ENCODE data around the gene CPOX. TPM values are rescaled to one million over a fixed set of nuclear protein-coding genes. Genes with fewer than 3 reads are reported as not detected.

CPOX gene
- total RNA-seq, 1 experiment from 2014 or later: 24.7 TPM

- no peak overlapping the region for H3K4me3 Mint-ChIP-seq
- H4K8ac ChIP-seq (replicated peaks; ENCODE audit: insufficient read length, low read depth, low read length): no peak overlapping the region
- H3K4me1 Mint-ChIP-seq: peaks cover 4 to 5% of the 10 kb centered on the region in 2 experiments; a peak in 3 of 4 replicates
- H2BK12ac ChIP-seq (ENCODE audit: insufficient read length, low read depth, low read length): no peak overlapping the region
- H2AFZ ChIP-seq (ENCODE audit: low read length): no peak overlapping the region
- H3K27me3 ChIP-seq (ENCODE audit: insufficient read depth, low read length): no peaks in the 10 kb centered on the region
- H3K9ac ChIP-seq (ENCODE audit: extremely low read depth, insufficient read length, low read length): no peak overlapping the region
- no peak overlapping the region for H3K4me2 ChIP-seq (ENCODE audit: insufficient read depth, insufficient read length, low read length)
- H4K91ac ChIP-seq (ENCODE audit: insufficient read length, low read depth, low read length): no peak overlapping the region
- no peaks in the 10 kb centered on the region for H3K9me3 ChIP-seq (ENCODE audit: control insufficient read depth, low read depth, low read length)
- no CpG with 5 or more reads among the region's 8 CpGs for WGBS (ENCODE audit: extremely low coverage, insufficient read length, low lambda C conversion rate)
- H3K4me1 ChIP-seq (ENCODE audit: insufficient read depth, low read length): no peaks in the 10 kb centered on the region
- H3K36me3 Mint-ChIP-seq (ENCODE audit: insufficient read depth in 1 of 3, low read depth in 3 of 3): peaks cover 17 to 66% (median 59%) of the 10 kb centered on the region in 3 experiments; a peak in 6 of 7 replicates
- no peak overlapping the region for H2BK15ac ChIP-seq (ENCODE audit: low read depth, low read length)
- H2BK20ac ChIP-seq (ENCODE audit: low read depth, low read length, poor library complexity, severe bottlenecking): no peak overlapping the region
- H3K27ac ChIP-seq (ENCODE audit: insufficient read length, low read depth, low read length): no peak overlapping the region
- H3K23ac ChIP-seq (ENCODE audit: insufficient read length, low read depth, low read length): no peak overlapping the region
- no peak overlapping the region for H3K4ac ChIP-seq (ENCODE audit: low read depth, low read length)
- DNase-seq: no peak
- no peak overlapping the region for H3T11ph ChIP-seq (ENCODE audit: low read length)
- H3K27ac Mint-ChIP-seq: no peak overlapping the region
- no peaks in the 10 kb centered on the region for H3K27me3 Mint-ChIP-seq (ENCODE audit: low read depth)
- H3K9me3 Mint-ChIP-seq: no peaks in the 10 kb centered on the region
- H3K14ac ChIP-seq (ENCODE audit: insufficient read depth, low read length): no peak overlapping the region
- no peak for TF ChIP-seq CTCF (conservative IDR thresholded peaks at IDR 0.05)
- no peak overlapping the region for H3K56ac ChIP-seq (ENCODE audit: insufficient read length, low read depth, low read length)
- no peak overlapping the region for H2AK5ac ChIP-seq (ENCODE audit: insufficient read length, low read length)
- no peaks in the 10 kb centered on the region for H3K79me2 ChIP-seq (ENCODE audit: insufficient read depth, low read length)
- no peaks in the 10 kb centered on the region for H3K23me2 ChIP-seq (ENCODE audit: insufficient read length, low read depth, low read length, poor library complexity, severe bottlenecking)
- H3K18ac ChIP-seq (ENCODE audit: insufficient read length, low read depth, low read length): no peak overlapping the region
- no peak overlapping the region for H4K5ac ChIP-seq (ENCODE audit: insufficient read length, low read depth, low read length)
- H3K79me1 ChIP-seq (ENCODE audit: insufficient read depth, low read depth, low read length, poor library complexity, severe bottlenecking): peaks cover 2% of the 10 kb centered on the region
- no peak overlapping the region for H2BK120ac ChIP-seq (ENCODE audit: low read depth, low read length, poor library complexity, severe bottlenecking)
- H4K20me1 ChIP-seq (ENCODE audit: control insufficient read depth, insufficient read depth, insufficient read length): no peaks in the 10 kb centered on the region
- H2BK5ac ChIP-seq (ENCODE audit: insufficient read length, low read length): no peak overlapping the region
Measured at GRCh38 chr3:98580401-98581386, 12.7 kb downstream of the CPOX start.

All from H9 (cell line).